GM12878 (cell line): Measurements from ENCODE around the gene GVQW3. TPM values are rescaled to one million over a fixed set of nuclear protein-coding genes. Genes with fewer than 3 reads are reported as not detected.

Experiments used
- ATF7 ChIP-seq: fragments of 450-650 bp; IDR thresholded peaks from 2 replicates; pipeline ENCODE4 v1.6.1; 2016; ENCODE audit warnings: low read depth, mild to moderate bottlenecking
- BRCA1 ChIP-seq: IDR thresholded peaks from 2 replicates; pipeline ENCODE4 v1.6.1; 2011; ENCODE audit warnings: low read depth, low read length, improper control_type of control experiment
- PBX3 ChIP-seq: IDR thresholded peaks from 2 replicates; pipeline ENCODE4 v1.6.1; 2011; ENCODE audit warnings: mild to moderate bottlenecking, low read depth, low read length, moderate library complexity; ENCODE audit not compliant: insufficient replicate concordance
- TBL1XR1 ChIP-seq: IDR thresholded peaks from 2 replicates; pipeline ENCODE4 v1.6.1; 2012; ENCODE audit warnings: low read depth, low read length, improper control_type of control experiment
- ZBTB11 ChIP-seq: fragments of 450-650 bp; formaldehyde crosslinking; IDR thresholded peaks from 2 replicates; pipeline ENCODE4 v1.5.0; 2022; ENCODE audit warnings: mild to moderate bottlenecking, missing genetic modification characterization
- polyA plus RNA-seq, 11 experiments: library from polyadenylated mRNA; depleted of rRNA in 4 of 11; unstranded in 6 of 11; stranded (reverse) in 5 of 11; fragments of >200 nt; fragmentation: Nextera tagmentation in 4 of 11; fragmentation: Illumina TruSeq in 1 of 11; extraction: Ambion mirVana in 4 of 11; extraction: Trizol in 1 of 11; gene quantifications; 1 replicate in 1 of 11; 2 replicates in 10 of 11; pipeline versions ENCODE4 v1.2.1 to v1.2.3, GENCODE V29; 2011 to 2016; ENCODE audit warnings: inconsistent platforms in 2 of 11, missing spikeins in 2 of 11, low read depth in 1 of 11
- total RNA-seq, 4 experiments: library from RNA; depleted of rRNA in 3 of 4; stranded (reverse); fragments of >200 nt in 3 of 4; fragmentation: Illumina TruSeq in 1 of 4; extraction: Trizol in 1 of 4; gene quantifications; 2 replicates each; pipeline versions ENCODE4 v1.2.1 to v1.2.3, GENCODE V29; 2013 to 2021
- TF ChIP-seq, protein P1 (sequence below): fragments of 450-650 bp; formaldehyde crosslinking; IDR thresholded peaks from 2 replicates; pipeline ENCODE4 v1.4.0; 2022; ENCODE audit warnings: mild to moderate bottlenecking, moderate library complexity

The GVQW3 gene
- total and polyA plus RNA-seq, 10 of the 15 experiments (the other 5 are each of a cell fraction or from before 2014, with no cell fraction given): 0.13 to 3.3 (median 1.7) TPM

DNA sequence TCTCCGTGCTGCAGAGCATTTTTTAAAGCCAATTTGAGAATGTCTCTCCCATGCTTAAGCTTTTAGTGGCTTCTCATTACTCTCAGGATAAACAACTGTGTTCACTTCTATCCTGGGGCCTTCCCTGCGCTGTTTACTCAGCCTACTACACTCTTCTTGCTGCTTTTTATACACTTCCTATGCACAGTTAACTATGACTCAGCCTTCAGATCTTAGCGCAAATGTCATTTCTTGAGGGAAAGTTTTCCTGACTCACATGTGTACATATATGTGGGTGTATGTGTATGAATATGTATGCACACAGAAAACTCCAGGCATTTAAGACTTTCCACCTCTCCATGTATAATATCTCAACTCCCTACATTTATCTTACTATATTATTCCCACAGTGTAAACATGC is 10.0 kb upstream of the GVQW3 start (continued):
- TF ChIP-seq ZBTB11 (no peak), ATF7 (0 out of 2 replicates have a peak, but pooled peaks have one; percentile 16), PBX3 (no peak), TBL1XR1 (no peak), BRCA1 (no peak)
- TF ChIP-seq, protein P1, sequence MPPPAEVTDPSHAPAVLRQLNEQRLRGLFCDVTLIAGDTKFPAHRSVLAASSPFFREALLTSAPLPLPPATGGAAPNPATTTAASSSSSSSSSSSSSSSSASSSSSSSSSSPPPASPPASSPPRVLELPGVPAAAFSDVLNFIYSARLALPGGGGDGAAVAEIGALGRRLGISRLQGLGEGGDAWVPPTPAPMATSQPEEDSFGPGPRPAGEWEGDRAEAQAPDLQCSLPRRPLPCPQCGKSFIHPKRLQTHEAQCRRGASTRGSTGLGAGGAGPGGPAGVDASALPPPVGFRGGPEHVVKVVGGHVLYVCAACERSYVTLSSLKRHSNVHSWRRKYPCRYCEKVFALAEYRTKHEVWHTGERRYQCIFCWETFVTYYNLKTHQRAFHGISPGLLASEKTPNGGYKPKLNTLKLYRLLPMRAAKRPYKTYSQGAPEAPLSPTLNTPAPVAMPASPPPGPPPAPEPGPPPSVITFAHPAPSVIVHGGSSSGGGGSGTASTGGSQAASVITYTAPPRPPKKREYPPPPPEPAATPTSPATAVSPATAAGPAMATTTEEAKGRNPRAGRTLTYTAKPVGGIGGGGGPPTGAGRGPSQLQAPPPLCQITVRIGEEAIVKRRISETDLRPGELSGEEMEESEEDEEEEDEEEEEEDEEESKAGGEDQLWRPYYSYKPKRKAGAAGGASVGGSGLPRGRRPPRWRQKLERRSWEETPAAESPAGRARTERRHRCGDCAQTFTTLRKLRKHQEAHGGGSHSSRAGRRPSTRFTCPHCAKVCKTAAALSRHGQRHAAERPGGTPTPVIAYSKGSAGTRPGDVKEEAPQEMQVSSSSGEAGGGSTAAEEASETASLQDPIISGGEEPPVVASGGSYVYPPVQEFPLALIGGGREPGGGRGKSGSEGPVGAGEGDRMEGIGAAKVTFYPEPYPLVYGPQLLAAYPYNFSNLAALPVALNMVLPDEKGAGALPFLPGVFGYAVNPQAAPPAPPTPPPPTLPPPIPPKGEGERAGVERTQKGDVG (CRISPR knock-in tag): no peak
